ENCODE measurements around the gene PDCD1. TPM values are rescaled to one million over a fixed set of nuclear protein-coding genes. Genes with fewer than 3 reads are reported as not detected.

Gene PDCD1
- total RNA-seq, 1 donor from 2014 or later = 1.4 TPM

- ATAC-seq (no peak), DNase-seq (peak; percentile 23)
- intact Hi-C loops (cut with micrococcal nuclease) = no loop called here
These were observed 2.7 kb downstream of the PDCD1 start for GRCh38 chr2:241855888-241856422.

- ATAC-seq (no peak), DNase-seq (peak; percentile 18)
- intact Hi-C loops (cut with micrococcal nuclease) = no loop called here
These were observed 3.3 kb downstream of the PDCD1 start for GRCh38 chr2:241855245-241855887.

GRCh38 chr2:241854342-241855244 is 4.1 kb downstream of the PDCD1 start:
- intact Hi-C loops (cut with micrococcal nuclease) = no loop called here
- peak; percentile 52 for DNase-seq
- ATAC-seq = peak; percentile 11

- ATAC-seq = peak; percentile 36
- intact Hi-C loops (cut with micrococcal nuclease) = no loop called here
These were observed 4.9 kb downstream of the PDCD1 start for GRCh38 chr2:241853651-241854341.

GRCh38 chr2:241852981-241853631 is 5.6 kb downstream of the PDCD1 start:
- DNase-seq (peak; percentile 24), ATAC-seq (no peak)
- intact Hi-C loops (cut with micrococcal nuclease) = no loop called here

More at GRCh38 chr2:241853651-241854341, 4.9 kb downstream of the PDCD1 start:
- peak; percentile 50 for DNase-seq

GRCh38 chr2:241852116-241852980 is 6.3 kb downstream of the PDCD1 start:
- DNase-seq (peak; percentile 20), ATAC-seq (no peak)
- intact Hi-C loops (cut with micrococcal nuclease) = no loop called here

- no peak for DNase-seq
- no peak for ATAC-seq
- intact Hi-C loops (cut with micrococcal nuclease) = no loop called here
These were observed 7.2 kb downstream of the PDCD1 start for GRCh38 chr2:241851325-241852115.

- ATAC-seq = no peak
- DNase-seq = no peak
- intact Hi-C loops (cut with micrococcal nuclease) = no loop called here
These were observed 8.0 kb downstream of the PDCD1 start for GRCh38 chr2:241850544-241851324.

GRCh38 chr2:241849616-241850543 is 8.8 kb downstream of the PDCD1 start:
- intact Hi-C loops (cut with micrococcal nuclease) = no loop called here
- ATAC-seq = no peak
- no peak for DNase-seq

- intact Hi-C loops (cut with micrococcal nuclease) = no loop called here
- DNase-seq = no peak
- no peak for ATAC-seq
These were observed 9.7 kb downstream of the PDCD1 start for GRCh38 chr2:241848761-241849615.

- DNase-seq (no peak), ATAC-seq (no peak)
- intact Hi-C loops (cut with micrococcal nuclease) = no loop called here
These were observed 12.3 kb downstream of the PDCD1 start for GRCh38 chr2:241846406-241846805.

GRCh38 chr2:241844831-241845578 is 13.7 kb downstream of the PDCD1 start:
- DNase-seq (no peak), ATAC-seq (no peak)
- intact Hi-C loops (cut with micrococcal nuclease) = no loop called here

GRCh38 chr2:241844066-241844728 is 14.5 kb downstream of the PDCD1 start:
- peak; percentile 91 for DNase-seq
- ATAC-seq = peak; percentile 92
- intact Hi-C loops (cut with micrococcal nuclease) = no loop called here

Data from left ventricle myocardium superior (tissue), 1 donor.